Cardiac muscle cell (in vitro differentiated cells and primary cell): ENCODE measurements around the gene ING5. TPM values are rescaled to one million over a fixed set of nuclear protein-coding genes. Genes with fewer than 3 reads are reported as not detected.

Experiments
- DNase-seq, 2 donors: peaks; one replicate each; pipeline versions ENCODE4 v3.0.0 to v3.0.0-alpha.2; 2010 to 2017; ENCODE audit warnings: low read depth in 1 of 2, low spot score in 1 of 2
- H3K27ac ChIP-seq: fragments of 200-600 bp; sonication (generic); 2 replicates; pipeline ENCODE4 v1.5.1; 2016
- H3K27me3 ChIP-seq: fragments of 200-600 bp; sonication (generic); 2 replicates; pipeline ENCODE4 v1.6.0; 2016; ENCODE audit warnings: control low read depth
- H3K36me3 ChIP-seq: fragments of 200-600 bp; sonication (generic); 2 replicates; pipeline ENCODE4 v1.5.1; 2016; ENCODE audit warnings: control low read depth
- H3K4me1 ChIP-seq: fragments of 200-600 bp; sonication (generic); 2 replicates; pipeline ENCODE4 v1.8.1; 2017; ENCODE audit warnings: low read depth, mild to moderate bottlenecking, mixed run types
- H3K4me3 ChIP-seq: fragments of 200-600 bp; sonication (generic); 2 replicates; pipeline ENCODE4 v1.5.1; 2016; ENCODE audit warnings: mild to moderate bottlenecking
- H3K9me3 ChIP-seq: fragments of 200-600 bp; sonication (generic); 2 replicates; pipeline ENCODE4 v1.5.1; 2017; ENCODE audit warnings: low read depth, mild to moderate bottlenecking, control low read depth
- CTCF ChIP-seq: IDR thresholded peaks from 2 replicates; pipeline ENCODE4 v1.5.1; 2012; ENCODE audit warnings: low read depth, mild to moderate bottlenecking, low read length
- polyA plus RNA-seq: library from polyadenylated mRNA; unstranded; fragments of >200 nt; fragmentation: Nextera tagmentation; extraction: Ambion mirVana; gene quantifications from 2 replicates; pipeline ENCODE4 v1.2.1, GENCODE V29; 2016
- total RNA-seq: library from RNA; depleted of rRNA; stranded (reverse); fragments of >200 nt; gene quantifications from 2 replicates; pipeline ENCODE4 v1.2.3, GENCODE V29; 2016

Gene ING5
- total and polyA plus RNA-seq, 2 experiments from 2014 or later: 16.3 to 53.6 TPM

DNA sequence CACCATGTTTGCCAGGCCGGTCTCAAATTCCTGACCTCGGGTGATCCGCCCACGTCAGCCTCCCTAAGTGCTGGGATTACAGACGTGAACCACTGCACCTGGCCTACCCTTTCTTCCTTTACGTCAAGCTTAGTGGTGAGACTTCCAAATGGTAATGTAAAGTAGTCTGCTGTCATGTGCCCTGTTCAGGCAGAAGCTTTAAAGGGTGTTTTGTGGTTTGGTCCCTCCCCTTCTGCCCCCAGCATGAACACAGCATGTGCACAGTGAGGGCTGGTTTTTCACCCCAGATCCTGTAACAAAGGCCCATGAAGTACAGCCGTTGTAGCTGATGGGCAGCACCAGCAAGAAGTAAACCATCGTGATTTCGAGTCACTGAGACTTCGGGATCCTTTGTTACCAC is 12.5 kb upstream of the ING5 start:
- no peaks in the 10 kb centered on the region for H3K9me3 ChIP-seq
- H3K4me1 ChIP-seq: peaks cover 8% of the 10 kb centered on the region
- no peaks in the 10 kb centered on the region for H3K27me3 ChIP-seq
- peaks cover 1% of the 10 kb centered on the region for H3K36me3 ChIP-seq
- TF ChIP-seq CTCF: no peak
- H3K27ac ChIP-seq: no peak overlapping the region
- DNase-seq: no peak
- no peak overlapping the region for H3K4me3 ChIP-seq

- Histone ChIP-seq H3K4me3 (no peak overlapping the region), H3K27me3 (no peaks in the 10 kb centered on the region), H3K4me1 (peaks cover 8% of the 10 kb centered on the region), H3K36me3 (no peaks in the 10 kb centered on the region), H3K9me3 (no peaks in the 10 kb centered on the region), H3K27ac (no peak overlapping the region)
- no peak for TF ChIP-seq CTCF
- DNase-seq: no peak
These were observed 11.6 kb upstream of the ING5 start for GRCh38 chr2:241690202-241690717.

GRCh38 chr2:241692448-241692847 is 9.4 kb upstream of the ING5 start:
- Histone ChIP-seq H3K9me3 (no peaks in the 10 kb centered on the region), H3K4me3 (no peak overlapping the region), H3K4me1 (peaks cover 3% of the 10 kb centered on the region), H3K27me3 (no peaks in the 10 kb centered on the region), H3K27ac (no peak overlapping the region), H3K36me3 (no peaks in the 10 kb centered on the region)
- DNase-seq: peak in 1 of 2 donors; percentile 80
- no peak for TF ChIP-seq CTCF

DNA sequence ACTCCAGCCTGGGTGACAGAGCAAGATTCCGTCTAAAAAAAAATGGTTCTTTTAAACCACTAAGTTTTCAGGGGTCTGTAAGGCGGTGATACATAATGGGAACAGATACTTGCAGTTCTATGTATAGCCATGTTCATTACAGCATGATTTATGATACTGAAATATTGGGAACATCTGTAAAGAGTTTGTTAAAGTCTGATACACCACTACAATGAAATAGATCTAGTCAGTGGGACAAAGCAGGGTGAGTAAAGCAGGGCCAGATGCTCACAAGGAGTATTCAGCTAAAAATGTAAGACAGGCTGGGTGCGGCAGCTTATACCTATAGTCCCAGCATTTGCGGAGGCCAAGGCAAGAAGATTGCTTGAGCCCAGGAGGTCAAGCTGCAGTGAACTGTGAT is 6.2 kb upstream of the ING5 start:
- H3K27me3 ChIP-seq: no peaks in the 10 kb centered on the region

DNA sequence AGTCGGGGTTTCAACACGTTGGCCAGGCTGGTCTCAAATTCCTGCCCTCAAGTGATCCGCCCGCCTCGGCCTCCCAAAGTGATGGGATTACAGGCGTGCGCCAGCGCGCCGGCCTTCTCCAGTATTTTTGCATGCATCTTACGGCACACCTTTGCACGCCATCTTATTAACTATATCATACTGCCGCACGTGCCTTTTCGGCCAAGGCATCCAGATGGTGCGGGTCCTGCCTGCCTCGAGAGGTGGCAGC is 765 bp upstream of the ING5 start:
- Histone ChIP-seq H3K27ac (peak overlapping the region; percentile 93), H3K4me1 (no peaks in the 10 kb centered on the region), H3K4me3 (peak overlapping the region; percentile 58), H3K9me3 (no peaks in the 10 kb centered on the region), H3K27me3 (no peaks in the 10 kb centered on the region), H3K36me3 (peaks cover 11% of the 10 kb centered on the region)
- TF ChIP-seq CTCF: peak; percentile 37
- no peak for DNase-seq

More for the DNA sequence above, 6.2 kb upstream of the ING5 start:
- H3K4me3 ChIP-seq: no peak overlapping the region
- H3K9me3 ChIP-seq: no peaks in the 10 kb centered on the region
- no peaks in the 10 kb centered on the region for H3K4me1 ChIP-seq
- no peak overlapping the region for H3K27ac ChIP-seq
- H3K36me3 ChIP-seq: no peaks in the 10 kb centered on the region
- DNase-seq: no peak
- no peak for TF ChIP-seq CTCF
